HG02938 (cell line): ENCODE results near the gene CNTN5.
"Not testable (repeated sequence)": the region's sequence is repeated elsewhere in the genome, so short reads cannot be mapped to it uniquely, and the experiment has no call there.

ENCODE experiments used
- ATAC-seq: cut with Tn5 transposase; IDR thresholded peaks from one replicate; pipeline ENCODE4 v1.9.1; 2021; ENCODE audit warnings: mild to moderate bottlenecking, moderate library complexity; ENCODE audit not compliant: unreplicated experiment

CNTN5 gene

GRCh38 chr11:99706848-99707247, 686.1 kb downstream of the CNTN5 start:
- ATAC-seq: no peak

- no peak for ATAC-seq
Observed at GRCh38 chr11:99708928-99709672, 688.4 kb downstream of the CNTN5 start.

GRCh38 chr11:99716302-99716701, 695.6 kb downstream of the CNTN5 start:
- ATAC-seq: no peak

GRCh38 chr11:99718291-99718690, 697.5 kb downstream of the CNTN5 start:
- ATAC-seq: no peak

GRCh38 chr11:99739464-99740089, 718.8 kb downstream of the CNTN5 start:
- ATAC-seq: no peak

- no peak for ATAC-seq
Observed at GRCh38 chr11:99742501-99742900, 721.8 kb downstream of the CNTN5 start.

GRCh38 chr11:99759787-99760186, 739.0 kb downstream of the CNTN5 start:
- ATAC-seq: no peak

GRCh38 chr11:99766811-99767210, 746.1 kb downstream of the CNTN5 start:
- ATAC-seq: no peak

- no peak for ATAC-seq
Observed at GRCh38 chr11:99773646-99774045, 752.9 kb downstream of the CNTN5 start.

- ATAC-seq: no peak
Observed at GRCh38 chr11:99781074-99781473, 760.3 kb downstream of the CNTN5 start.

GRCh38 chr11:99791354-99791753, 770.6 kb downstream of the CNTN5 start:
- ATAC-seq: no peak

GRCh38 chr11:99795999-99796398, 775.2 kb downstream of the CNTN5 start:
- no peak for ATAC-seq

- ATAC-seq: no peak
Observed at GRCh38 chr11:99803501-99803900, 782.8 kb downstream of the CNTN5 start.

GRCh38 chr11:99812516-99812915, 791.8 kb downstream of the CNTN5 start:
- no peak for ATAC-seq

GRCh38 chr11:99814021-99814420, 793.3 kb downstream of the CNTN5 start:
- ATAC-seq: no peak

- no peak for ATAC-seq
Observed at GRCh38 chr11:99814738-99815137, 794.0 kb downstream of the CNTN5 start.

- no peak for ATAC-seq
Observed at GRCh38 chr11:99818991-99819390, 798.2 kb downstream of the CNTN5 start.

GRCh38 chr11:99822846-99823565, 802.3 kb downstream of the CNTN5 start:
- ATAC-seq: no peak

- not testable (repeated sequence) for ATAC-seq
Observed at GRCh38 chr11:99836739-99837138, 816.0 kb downstream of the CNTN5 start.

- no peak for ATAC-seq
Observed at GRCh38 chr11:99841885-99842284, 821.1 kb downstream of the CNTN5 start.

GRCh38 chr11:99865951-99866350, 845.2 kb downstream of the CNTN5 start:
- ATAC-seq: no peak

- ATAC-seq: no peak
Observed at GRCh38 chr11:99881610-99882009, 860.9 kb downstream of the CNTN5 start.
